NOMO-1 treated with dmso at 0.1 percent for 144 hours (cell line): ENCODE measurements around the gene BRI3.
"Not testable (repeated sequence)": the region's sequence is repeated elsewhere in the genome, so short reads cannot be mapped to it uniquely, and the experiment has no call there.

ENCODE experiments used
- DNase-seq: peaks from one replicate; lab custom pipeline; 2025; ENCODE audit not compliant: unreplicated experiment; lab: John Stamatoyannopoulos, UW

Gene BRI3

DNA sequence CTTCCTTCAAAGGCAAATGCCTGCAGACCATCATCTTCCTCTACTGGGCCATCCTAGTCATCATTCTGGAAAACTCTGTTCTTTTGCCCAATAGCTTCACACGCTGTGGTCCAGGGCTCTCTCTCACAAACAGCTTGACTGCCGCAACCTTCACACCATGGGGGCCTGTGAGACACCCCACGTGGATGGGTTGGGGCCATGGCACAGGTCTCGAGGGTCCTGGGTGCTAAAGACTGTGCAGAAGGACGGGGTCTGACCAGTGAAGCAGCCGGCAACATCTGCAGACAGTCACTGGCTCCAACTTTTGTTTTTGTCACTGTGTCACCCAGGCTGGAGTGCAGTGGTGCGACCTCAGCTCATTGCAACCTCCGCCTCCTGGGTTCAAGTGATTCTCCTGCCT lies 28.1 kb downstream of the BRI3 start:
- no peak for DNase-seq

- DNase-seq: no peak
These were observed 30.7 kb downstream of the BRI3 start for GRCh38 chr7:98312201-98312600.

- no peak for DNase-seq
These were observed 33.0 kb downstream of the BRI3 start for GRCh38 chr7:98314469-98314868.

GRCh38 chr7:98315318-98315993 lies 34.0 kb downstream of the BRI3 start:
- DNase-seq: no peak

GRCh38 chr7:98315994-98316527 lies 34.6 kb downstream of the BRI3 start:
- DNase-seq: not testable (repeated sequence)

- DNase-seq: no peak
These were observed 36.0 kb downstream of the BRI3 start for GRCh38 chr7:98317366-98318040.

DNA sequence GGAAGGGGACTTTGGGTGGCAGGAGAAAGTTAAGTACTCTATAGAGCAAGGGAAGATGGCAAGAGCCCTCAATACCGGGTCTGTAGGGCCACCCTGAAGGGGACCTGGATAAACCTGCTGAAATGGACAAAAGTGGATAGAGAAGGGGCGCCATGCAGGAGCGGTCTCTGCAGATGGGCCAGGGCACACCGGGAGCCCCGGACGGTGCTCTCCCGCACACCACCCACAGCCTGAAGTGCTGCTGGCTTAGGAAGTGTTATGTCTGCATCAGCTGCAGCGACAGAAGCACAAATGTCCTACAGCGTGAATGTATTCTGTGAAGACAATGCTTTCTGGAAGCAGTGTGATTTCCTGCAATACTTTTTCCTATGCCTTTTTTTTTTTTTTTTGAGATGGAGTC lies 37.7 kb downstream of the BRI3 start:
- no peak for DNase-seq

- DNase-seq: no peak
These were observed 39.8 kb downstream of the BRI3 start for GRCh38 chr7:98321301-98321700.

GRCh38 chr7:98322331-98323270 lies 41.1 kb downstream of the BRI3 start:
- DNase-seq: no peak

GRCh38 chr7:98323597-98324322 lies 42.3 kb downstream of the BRI3 start:
- no peak for DNase-seq

- no peak for DNase-seq
These were observed 43.3 kb downstream of the BRI3 start for GRCh38 chr7:98324782-98325181.

- DNase-seq: no peak
These were observed 47.8 kb downstream of the BRI3 start for GRCh38 chr7:98329100-98329790.

GRCh38 chr7:98329791-98330373 lies 48.4 kb downstream of the BRI3 start:
- no peak for DNase-seq

DNA sequence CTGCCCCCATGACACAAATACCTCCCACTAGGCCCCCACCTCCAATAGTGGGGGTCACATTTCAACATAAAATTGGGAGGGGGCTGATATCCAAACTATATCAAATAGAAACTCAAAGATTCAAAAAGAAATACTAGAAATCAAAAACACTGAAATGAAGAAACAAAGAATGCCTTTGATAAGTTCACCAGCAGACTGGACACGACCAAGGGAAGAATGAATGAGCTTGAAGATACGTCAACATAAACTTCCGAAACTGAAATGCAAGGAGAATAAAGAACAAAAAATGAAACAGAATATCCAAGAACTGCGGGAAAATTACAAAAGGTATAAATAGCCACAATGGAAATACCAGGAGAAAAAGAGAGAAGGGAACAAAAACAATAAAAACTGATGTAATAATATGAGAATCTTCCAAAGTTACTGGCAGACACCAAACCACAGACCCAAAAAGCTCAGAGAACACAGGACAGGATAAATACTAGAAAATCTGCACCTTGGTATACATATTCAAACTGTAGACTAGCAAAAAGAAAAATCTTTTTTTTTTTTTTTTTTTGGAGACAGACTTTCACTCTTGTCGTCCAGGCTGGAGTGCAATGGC lies 49.5 kb downstream of the BRI3 start:
- no peak for DNase-seq

- DNase-seq: no peak
These were observed 52.6 kb downstream of the BRI3 start for GRCh38 chr7:98334081-98334480.

- DNase-seq: no peak
These were observed 54.0 kb downstream of the BRI3 start for GRCh38 chr7:98335411-98335977.

GRCh38 chr7:98338441-98338840 lies 57.0 kb downstream of the BRI3 start:
- no peak for DNase-seq

GRCh38 chr7:98339043-98339442 lies 57.6 kb downstream of the BRI3 start:
- no peak for DNase-seq

GRCh38 chr7:98341106-98341505 lies 59.6 kb downstream of the BRI3 start:
- no peak for DNase-seq
